Kidney (tissue), 14 donors: ENCODE data around the gene COL8A1. TPM values are rescaled to one million over a fixed set of nuclear protein-coding genes. Genes with fewer than 3 reads are reported as not detected.

Experiments
- DNase-seq, 5 donors: peaks; one replicate each; pipeline ENCODE4 v3.0.0-alpha.2; 2013 to 2020
- FAIRE-seq: peaks from 2 replicates; lab custom pipeline; 2012; peaks lifted over from hg19 to GRCh38; lab: Jason Lieb, UNC
- H3K27ac ChIP-seq, 2 donors: one replicate each; pipeline ENCODE4 v1.7.0; 2013; ENCODE audit warnings: low read depth in 2 of 2, low read length in 2 of 2, inconsistent platforms in 1 of 2
- H3K27me3 ChIP-seq: one replicate; pipeline ENCODE4 v1.7.1; 2013; ENCODE audit warnings: low read length, inconsistent platforms; ENCODE audit not compliant: control insufficient read depth, insufficient read depth
- H3K36me3 ChIP-seq, 3 donors: one replicate each; pipeline versions ENCODE4 v1.7.0 to v1.7.1; 2013; ENCODE audit warnings: low read length in 3 of 3, control low read depth in 1 of 3, inconsistent platforms in 1 of 3; ENCODE audit not compliant: insufficient read depth in 3 of 3, control insufficient read depth in 2 of 3
- H3K4me1 ChIP-seq, 3 donors: one replicate each; pipeline versions ENCODE4 v1.7.0 to v1.7.1; 2013; ENCODE audit warnings: low read length in 3 of 3, inconsistent platforms in 1 of 3, low read depth in 1 of 3; ENCODE audit not compliant: control insufficient read depth in 2 of 3, insufficient read depth in 2 of 3
- H3K4me3 ChIP-seq, 3 donors: one replicate each; pipeline versions ENCODE4 v1.7.0 to v1.8.1; 2013; ENCODE audit warnings: low read length in 3 of 3, control low read depth in 1 of 3, inconsistent platforms in 1 of 3
- H3K9ac ChIP-seq, 3 donors: one replicate each; pipeline versions ENCODE4 v1.7.0 to v1.7.1; 2013; ENCODE audit warnings: low read length in 3 of 3, control low read depth in 1 of 3, inconsistent platforms in 1 of 3
- H3K9me3 ChIP-seq, 3 donors: one replicate each; pipeline versions ENCODE4 v1.7.0 to v1.7.1; 2013; ENCODE audit warnings: low read length in 3 of 3, control low read depth in 1 of 3, inconsistent platforms in 1 of 3; ENCODE audit not compliant: control insufficient read depth in 2 of 3, insufficient read depth in 1 of 3
- CTCF ChIP-seq: IDR thresholded peaks from 3 replicates; pipeline ENCODE4 v1.5.1; 2012; ENCODE audit warnings: mild to moderate bottlenecking, moderate library complexity, borderline replicate concordance; ENCODE audit not compliant: insufficient read depth; ENCODE audit errors: extremely low read depth
- intact Hi-C: fragments of 100-400 bp; cut with DNase I; formaldehyde crosslinking; loops from one replicate; pipeline ENCODE4 v1.11.1; 2022
- polyA plus RNA-seq: library from polyadenylated mRNA; stranded (reverse); fragments of 350-450 nt; fragmentation: Illumina TruSeq; extraction: RNeasy Lipid Tissue Mini Kit (QIAGEN cat#74804); gene quantifications from one replicate; pipeline ENCODE4 v1.2.3, GENCODE V29; 2014; ENCODE audit warnings: low read depth, low replicate concordance; ENCODE audit not compliant: insufficient read depth
- total RNA-seq: library from RNA; stranded (reverse); fragmentation: NEBNext Ultra II Directional; extraction: Animal tissue kit (Norgen Biotek cat#: 25700); gene quantifications from one replicate; pipeline ENCODE4 v1.2.1, GENCODE V29; 2021
- donor health status: control.
- donor health status: control.
- donor health status: control.
- donor health status: control.
- donor health status: control.
- donor health status: DM: yes; HTN: yes; CAD: no.
- donor health status: Normal renal cell carcinoma (clear cell type).

COL8A1 gene
- total and polyA plus RNA-seq, 2 donors from 2014 or later: 3.6 to 24.2 TPM

GRCh38 chr3:99690761-99691369 lies 52.5 kb downstream of the COL8A1 start:
- Histone ChIP-seq H3K4me1 (no peaks in the 10 kb centered on the region), H3K36me3 (no peaks in the 10 kb centered on the region), H3K4me3 (no peak overlapping the region), H3K27me3 (no peaks in the 10 kb centered on the region), H3K9ac (no peak overlapping the region), H3K9me3 (no peaks in the 10 kb centered on the region), H3K27ac (no peak overlapping the region)
- no peak for DNase-seq
- intact Hi-C loops: no loop called here
- no peak for FAIRE-seq
- TF ChIP-seq CTCF: no peak

DNA sequence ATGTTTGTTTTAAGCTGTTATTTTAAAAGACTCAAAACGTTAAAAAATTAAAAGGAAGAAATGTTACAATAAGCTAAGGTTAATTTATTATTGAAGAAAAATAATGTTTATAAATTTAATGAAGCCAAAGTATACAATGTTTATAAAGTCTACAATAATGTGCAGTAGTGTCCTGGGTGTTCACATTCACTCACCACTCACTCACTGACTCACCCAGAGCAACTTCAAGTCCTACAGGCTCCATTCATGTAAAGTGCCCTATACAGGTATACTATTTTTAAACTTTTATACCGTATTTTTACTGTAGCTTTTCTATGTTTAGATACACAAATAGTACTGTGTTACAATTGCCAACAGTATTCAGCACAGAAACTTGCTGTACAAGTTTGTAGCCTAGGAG lies 55.2 kb downstream of the COL8A1 start:
- FAIRE-seq (peak; percentile 62), DNase-seq (no peak)
- no peaks in the 10 kb centered on the region for H3K36me3 ChIP-seq
- intact Hi-C loops: no loop called here
- H3K27me3 ChIP-seq: no peaks in the 10 kb centered on the region
- H3K4me1 ChIP-seq: no peaks in the 10 kb centered on the region
- no peak overlapping the region for H3K9ac ChIP-seq
- TF ChIP-seq CTCF: no peak
- H3K4me3 ChIP-seq: no peak overlapping the region
- no peaks in the 10 kb centered on the region for H3K9me3 ChIP-seq
- no peak overlapping the region for H3K27ac ChIP-seq

- no peak overlapping the region for H3K27ac ChIP-seq
- peaks cover 0 to 3% (median 0%) of the 10 kb centered on the region in 3 donors for H3K4me1 ChIP-seq
- H3K27me3 ChIP-seq: no peaks in the 10 kb centered on the region
- TF ChIP-seq CTCF: no peak
- no peaks in the 10 kb centered on the region for H3K9me3 ChIP-seq
- no peak for FAIRE-seq
- intact Hi-C loops: no loop called here
- no peak overlapping the region for H3K4me3 ChIP-seq
- H3K36me3 ChIP-seq: no peaks in the 10 kb centered on the region
- no peak overlapping the region for H3K9ac ChIP-seq
- DNase-seq: no peak
Measured at GRCh38 chr3:99696497-99696896, 58.1 kb downstream of the COL8A1 start.

GRCh38 chr3:99697250-99697649 lies 58.9 kb downstream of the COL8A1 start:
- FAIRE-seq: no peak
- intact Hi-C loops: no loop called here
- no peak overlapping the region for H3K4me3 ChIP-seq
- no peak overlapping the region for H3K27ac ChIP-seq
- H3K9me3 ChIP-seq: no peaks in the 10 kb centered on the region
- H3K9ac ChIP-seq: no peak overlapping the region
- peaks cover 0 to 3% (median 3%) of the 10 kb centered on the region in 3 donors for H3K4me1 ChIP-seq
- H3K36me3 ChIP-seq: no peaks in the 10 kb centered on the region
- TF ChIP-seq CTCF: no peak
- H3K27me3 ChIP-seq: no peaks in the 10 kb centered on the region
- DNase-seq: no peak
